NCI-H345 treated with DMSO at 0.1 percent for 48 hours (cell line): ENCODE data around the gene ACTG1.

ENCODE experiments used
- DNase-seq: peaks from one replicate; lab custom pipeline; 2025; ENCODE audit not compliant: unreplicated experiment; lab: John Stamatoyannopoulos, UW

The ACTG1 gene

DNA sequence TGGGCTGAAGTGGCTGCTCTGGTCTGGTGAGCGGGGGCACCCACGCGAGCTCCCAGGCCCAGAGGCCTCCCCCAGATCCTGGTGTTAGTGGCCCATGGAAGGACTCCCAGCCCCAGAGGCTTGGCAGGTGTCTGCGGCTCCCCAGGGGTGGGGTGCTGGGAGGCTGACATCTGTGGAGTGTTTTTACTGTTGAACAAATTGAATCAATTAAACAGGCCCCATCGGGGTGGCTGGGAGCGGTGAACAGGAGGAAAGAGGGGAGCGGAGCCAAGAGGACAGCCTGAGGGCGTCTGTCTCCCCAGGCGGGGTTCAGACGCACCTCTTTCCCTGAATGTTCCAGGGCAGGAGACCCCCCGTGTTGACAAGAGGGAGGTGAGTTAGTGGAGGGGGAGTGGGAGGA is 29.9 kb downstream of the ACTG1 start:
- no peak for DNase-seq

DNA sequence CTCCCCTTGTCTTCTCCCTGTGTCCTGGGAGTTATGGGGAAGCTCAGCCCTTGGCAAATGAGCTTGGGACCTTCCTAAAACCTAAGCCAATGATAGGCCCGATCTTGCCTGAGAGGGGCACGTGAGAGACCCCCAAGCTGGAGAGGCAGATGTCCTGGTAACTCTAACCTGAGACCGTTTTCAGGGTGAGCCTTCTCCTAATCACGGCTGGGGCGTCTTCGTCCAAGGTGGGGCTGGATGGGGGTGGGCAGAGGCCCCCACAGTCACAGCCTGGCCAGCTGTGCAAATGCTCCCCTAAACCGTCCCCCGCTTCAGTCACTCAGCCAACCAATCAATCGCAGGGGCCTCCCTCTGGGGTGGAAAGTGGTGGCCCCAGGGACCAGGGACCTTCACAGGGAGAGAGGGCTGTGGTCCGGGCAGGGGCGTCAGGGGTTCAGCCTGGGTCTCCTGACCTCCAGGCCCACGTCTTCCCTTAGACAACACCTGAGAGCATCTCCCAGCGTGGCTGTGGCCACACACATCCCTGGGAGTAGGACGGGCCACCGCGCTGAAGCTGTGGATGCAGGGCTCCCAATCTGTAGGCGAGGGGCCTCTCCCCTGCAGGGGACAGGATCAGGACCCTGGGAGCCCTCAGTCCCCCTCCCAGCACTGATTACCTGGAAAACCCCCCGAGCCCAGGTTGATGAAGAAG is 30.6 kb downstream of the ACTG1 start:
- no peak for DNase-seq

DNA sequence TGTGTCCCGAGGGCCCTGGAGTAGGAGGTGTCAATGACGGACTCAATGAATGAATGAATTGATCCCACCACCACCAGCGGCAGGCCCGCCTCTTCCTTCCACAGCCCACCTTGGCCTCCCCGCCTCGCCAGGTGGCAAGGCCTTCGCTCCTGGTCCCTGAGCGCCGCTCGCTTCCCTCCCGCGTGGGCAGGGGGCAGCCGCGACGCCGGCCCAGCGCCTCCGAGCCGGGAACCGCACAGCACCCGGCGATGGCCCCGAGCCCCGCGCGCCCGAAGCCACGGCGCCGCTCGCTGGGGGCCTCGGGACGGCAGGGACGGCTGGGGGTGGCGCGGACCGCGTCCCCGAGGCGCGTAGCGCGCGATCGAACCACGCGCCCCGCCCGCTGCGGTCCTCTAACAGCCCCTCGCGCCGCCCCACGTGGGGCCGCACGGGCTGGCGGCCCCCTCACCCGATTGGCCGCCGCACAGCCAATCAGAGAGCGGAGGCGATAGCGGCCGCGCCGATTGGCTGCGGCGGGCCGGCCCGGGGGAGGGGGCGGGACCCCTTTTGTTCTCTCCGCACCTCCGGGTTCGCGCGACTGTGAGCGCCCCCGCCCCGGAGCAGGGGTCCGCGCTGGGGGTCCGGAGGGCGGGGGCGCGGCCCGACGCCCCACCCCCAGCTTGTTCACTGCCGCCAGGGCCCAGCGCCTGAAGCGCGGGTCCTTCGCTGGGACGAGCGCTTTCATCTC is 31.4 kb downstream of the ACTG1 start:
- DNase-seq = peak; percentile 76

DNA sequence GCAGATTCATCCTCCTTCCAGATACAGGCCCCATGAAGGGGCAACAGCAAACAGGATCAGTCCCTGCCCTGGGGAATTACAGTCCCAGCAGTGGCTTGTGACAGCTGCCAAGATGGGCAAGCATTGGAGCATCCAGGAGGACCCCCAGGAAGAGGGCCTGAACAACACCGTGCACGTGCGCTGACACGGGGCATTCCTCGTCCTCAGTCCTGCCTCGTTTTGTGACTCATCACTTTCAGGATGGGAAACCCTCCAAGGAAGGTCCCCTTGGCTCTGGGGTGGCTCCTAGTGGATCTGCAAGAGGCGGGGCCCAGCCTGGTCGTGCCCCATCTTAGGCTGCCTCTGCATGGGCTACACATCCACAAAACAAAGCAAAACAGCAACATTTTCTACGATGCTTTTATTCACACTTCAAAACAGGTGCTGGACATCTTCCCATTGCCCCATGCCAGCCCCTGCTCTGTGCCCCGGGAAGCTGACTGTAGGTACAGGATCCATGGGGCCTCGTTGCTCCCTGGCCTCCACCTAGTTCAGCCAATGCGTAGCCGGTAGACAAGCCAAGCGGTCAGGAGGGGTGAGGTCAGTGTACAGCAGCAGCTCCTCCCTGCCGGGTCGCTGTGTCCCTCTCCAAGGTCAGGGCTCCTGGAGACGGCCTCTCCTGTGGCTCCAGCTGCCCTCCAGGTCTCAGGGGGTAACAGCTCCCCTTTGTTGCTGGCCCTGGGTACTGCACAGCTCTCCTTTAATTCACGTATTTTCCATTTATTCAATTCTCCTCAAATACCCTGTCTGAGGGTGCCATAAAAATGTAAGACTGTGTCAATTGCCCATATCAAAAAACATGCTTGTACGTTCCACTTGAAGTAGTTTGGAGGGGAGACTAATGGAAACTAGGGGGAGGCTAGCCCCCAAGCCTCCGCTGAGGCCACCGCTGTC is 32.2 kb downstream of the ACTG1 start:
- no peak for DNase-seq

DNA sequence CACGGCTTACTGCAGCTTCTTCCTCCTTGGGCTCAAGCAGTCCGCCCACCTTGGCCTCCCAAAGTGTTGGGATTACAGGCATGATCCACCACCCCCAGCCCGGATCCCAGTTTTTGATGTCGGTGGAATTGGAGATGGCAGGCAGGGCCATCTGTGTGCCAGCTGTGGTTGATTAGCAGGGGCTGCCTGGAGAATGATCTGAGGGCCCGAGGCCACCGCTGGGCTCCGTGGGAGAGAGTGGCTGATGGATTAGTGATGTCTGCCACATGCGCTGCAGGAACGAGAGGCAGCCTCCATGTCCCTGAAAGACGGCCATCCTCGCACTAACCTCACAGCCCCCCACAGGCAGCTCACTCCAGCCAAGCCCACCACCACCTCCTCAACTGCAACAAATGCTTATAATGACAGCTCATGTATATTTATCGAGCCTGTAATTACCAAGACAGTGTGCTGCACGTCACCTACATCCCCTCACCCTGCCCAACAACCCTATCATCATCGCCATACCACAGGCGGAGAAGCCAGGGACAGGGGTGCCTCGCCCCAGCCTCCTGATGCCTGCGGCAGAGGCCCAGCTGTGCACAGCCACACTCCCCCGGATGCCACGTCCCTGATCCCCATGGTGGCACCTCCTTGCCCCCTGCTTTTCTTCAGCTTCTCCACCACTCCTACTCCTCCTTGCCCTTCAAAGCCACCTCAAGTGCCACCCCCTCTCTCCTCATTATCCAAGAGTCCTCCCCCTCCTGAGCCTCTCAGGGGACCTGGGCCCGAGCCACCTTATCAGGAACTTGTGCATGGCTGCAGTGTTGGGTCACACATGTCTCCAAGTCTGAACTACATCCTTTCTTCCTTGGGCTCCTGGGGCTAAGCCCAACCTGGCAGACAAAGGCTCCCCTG is 33.2 kb downstream of the ACTG1 start:
- DNase-seq = no peak

DNA sequence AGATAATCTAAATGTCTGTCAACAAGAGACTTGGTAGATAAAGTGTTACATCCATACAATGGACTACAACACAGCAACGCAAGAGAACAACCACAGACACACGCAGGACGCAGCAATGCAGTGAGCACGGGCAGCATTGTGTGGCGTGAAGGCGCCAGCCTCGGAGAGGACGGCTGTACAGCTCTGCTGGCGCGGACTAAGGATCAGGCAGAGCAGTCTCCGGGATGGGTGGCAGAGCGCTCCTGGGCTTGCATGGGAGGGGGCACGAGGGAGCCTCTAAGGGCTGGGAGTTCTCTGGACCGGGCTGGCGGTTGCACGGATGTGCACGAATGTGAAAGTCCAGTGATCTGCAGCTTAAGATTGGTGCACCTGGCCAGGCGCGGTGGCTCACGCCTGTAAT is 34.5 kb downstream of the ACTG1 start:
- no peak for DNase-seq

DNA sequence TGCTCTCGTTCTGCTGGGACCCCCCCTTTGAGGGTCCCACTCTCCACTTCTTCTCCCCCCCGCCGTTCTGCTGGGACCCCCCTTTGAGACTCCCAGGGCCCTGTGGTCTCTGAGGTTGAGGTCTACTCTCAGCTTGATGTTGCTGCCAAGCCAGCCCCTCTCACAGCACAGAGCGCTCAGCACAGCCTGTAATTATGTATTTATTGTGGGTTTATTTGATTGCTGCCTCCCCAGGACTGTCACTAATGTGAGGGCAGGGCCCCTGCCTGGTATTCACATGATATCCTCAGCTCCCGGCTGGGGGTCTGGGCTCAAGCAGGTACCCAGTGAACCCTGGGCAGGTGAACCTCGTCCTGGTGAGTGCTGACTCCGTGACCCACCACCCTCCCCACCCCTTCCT is 35.4 kb downstream of the ACTG1 start:
- no peak for DNase-seq

DNA sequence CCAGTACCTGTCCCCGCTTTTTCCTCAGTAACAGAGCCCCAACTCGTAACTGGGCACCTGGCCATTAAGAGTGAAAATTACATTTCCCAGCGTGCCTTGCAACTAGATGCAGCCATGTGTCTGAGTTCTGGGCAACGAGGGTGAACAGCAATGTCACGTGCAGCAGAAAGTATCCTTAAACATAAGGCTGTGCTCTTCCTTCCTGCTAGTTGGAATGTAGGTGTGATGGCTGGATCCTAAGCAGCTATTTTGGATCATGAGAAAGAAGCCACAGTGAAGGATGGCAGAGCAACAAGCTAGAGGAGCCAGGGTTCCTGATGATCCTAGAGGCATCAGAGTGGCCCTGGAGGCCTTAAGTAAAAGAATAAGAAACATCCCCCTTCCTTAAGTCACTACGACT is 36.0 kb downstream of the ACTG1 start:
- no peak for DNase-seq

DNA sequence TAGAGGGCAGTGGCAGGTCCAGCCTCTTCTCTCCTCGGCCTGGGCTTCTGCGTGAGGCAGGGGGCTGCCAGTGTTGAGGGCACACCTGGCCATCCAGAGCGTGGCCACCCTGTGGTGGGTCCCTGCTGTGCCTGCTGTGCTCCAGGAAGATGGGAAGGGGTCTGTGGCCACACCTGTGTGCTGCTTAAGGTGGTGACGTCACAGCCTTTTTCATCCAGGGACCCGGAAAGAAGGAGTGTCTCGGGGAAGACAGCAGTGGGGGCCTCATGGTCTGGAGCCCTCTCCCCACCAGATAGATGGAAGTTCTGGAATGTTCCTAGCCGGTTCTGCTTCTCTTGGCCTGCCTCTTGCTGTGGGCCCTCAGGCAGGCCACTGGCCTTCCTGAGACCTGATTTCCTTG is 36.5 kb downstream of the ACTG1 start:
- DNase-seq = no peak

DNA sequence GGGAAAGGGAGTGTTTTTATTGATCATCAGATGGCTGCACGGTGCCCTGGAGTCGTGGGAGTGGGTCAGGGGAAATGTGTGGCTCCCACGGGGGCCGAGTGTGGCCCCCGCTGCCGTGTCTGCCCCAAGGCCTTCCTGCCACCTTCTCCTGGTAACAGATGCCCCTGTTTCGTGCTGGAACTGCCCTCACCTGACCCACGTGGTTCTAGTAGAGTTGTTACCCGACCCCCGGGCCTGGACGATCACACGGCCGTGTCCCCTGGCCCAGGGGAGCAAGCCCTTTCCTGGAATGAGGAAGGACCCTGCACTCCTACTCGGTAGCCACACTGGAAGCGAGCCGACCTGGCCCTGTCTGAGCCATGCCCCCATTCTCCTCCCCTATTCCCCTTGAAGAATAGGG is 37.6 kb downstream of the ACTG1 start:
- DNase-seq = no peak

DNA sequence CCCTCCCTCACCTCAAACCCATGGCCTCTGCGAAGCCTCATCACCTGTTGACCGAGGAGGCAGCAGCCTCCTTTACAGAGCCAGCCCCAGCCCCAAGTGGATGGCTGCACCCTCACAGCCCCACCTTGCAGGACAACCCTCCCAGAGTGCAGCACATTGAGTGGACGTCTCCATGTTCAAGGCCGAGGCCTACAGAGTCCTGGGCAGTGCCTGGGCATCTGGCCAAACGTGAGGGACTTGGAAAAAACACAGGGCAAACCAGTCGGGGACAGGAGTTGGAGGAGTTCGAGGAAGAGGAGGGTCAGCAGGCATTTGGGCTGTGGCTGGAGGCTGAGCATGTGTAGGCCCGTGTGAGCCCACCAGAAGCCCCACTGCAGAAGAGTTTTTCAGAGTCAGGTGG is 39.6 kb downstream of the ACTG1 start:
- DNase-seq = no peak

DNA sequence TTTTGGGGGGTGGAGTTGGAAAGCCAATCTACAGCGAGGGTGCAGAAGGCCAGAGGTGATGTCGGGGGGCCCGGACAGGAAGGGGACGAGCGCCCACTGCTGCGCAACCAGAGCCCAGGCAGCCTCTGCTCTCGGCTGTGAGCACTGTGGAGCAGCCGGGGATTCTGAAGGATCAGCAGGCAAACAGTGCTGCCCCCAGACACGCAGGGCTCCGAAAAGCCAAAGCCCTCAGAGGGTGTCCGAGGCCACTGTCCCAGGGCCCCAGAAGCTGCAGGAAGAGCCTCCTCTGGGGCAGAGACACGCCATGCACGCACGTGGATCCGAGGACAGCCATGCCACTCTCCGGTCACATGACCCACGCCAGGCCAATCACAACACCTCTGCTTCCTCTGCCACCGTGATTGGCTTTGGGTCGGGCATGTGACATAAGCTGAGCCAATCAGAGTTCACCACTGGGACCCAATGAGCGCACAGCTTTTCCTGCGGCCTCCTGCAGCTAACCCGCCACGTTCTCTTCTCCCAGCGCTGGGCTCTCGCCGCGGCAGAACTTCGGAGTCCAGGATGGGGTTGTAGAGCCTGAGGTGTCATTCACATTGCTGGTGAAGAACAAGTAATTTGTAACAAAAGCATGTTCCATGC is 40.7 kb downstream of the ACTG1 start:
- DNase-seq = peak; percentile 88

DNA sequence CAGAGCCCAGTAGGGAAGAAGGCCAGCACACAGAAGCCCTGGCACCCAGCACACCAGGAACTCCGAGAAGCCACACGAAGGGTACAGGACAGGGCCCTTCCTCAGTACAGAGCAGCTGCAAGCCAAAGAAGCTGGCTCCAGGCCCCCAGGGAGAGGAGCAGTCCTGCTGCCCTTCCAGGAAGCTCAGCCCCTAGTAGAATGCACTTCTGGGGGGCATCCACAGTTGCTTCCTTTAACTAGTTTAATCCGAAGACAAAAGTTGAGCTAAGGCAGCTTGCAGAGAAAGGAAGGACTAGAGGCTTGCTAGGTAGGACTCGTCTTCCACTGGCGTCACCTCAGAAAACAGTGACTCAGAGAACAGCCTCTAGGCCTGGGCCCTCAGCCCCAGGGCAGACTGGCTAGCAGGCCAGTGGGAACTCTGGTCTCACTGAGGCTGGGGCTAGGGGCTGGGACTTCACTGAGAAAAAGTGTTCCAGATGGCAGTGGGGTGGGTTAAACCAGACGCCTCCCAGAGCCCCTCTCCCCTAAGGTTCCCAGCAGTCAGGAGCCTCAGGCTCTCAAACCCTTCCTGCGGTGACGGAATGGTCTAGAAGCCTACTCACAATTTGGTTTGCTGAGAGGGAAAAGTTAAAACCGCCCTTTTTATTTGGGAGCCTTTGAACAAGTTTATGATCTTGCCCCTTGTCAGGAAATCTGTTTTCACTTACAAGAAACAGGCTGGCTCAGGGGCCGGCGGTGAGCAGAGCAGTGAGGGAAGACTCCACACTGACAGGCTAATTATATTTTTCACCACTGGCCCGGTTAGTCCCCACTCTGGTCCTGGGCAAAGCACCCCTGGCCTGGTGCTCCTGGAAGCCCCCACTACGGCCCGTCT is 41.4 kb downstream of the ACTG1 start:
- no peak for DNase-seq

DNA sequence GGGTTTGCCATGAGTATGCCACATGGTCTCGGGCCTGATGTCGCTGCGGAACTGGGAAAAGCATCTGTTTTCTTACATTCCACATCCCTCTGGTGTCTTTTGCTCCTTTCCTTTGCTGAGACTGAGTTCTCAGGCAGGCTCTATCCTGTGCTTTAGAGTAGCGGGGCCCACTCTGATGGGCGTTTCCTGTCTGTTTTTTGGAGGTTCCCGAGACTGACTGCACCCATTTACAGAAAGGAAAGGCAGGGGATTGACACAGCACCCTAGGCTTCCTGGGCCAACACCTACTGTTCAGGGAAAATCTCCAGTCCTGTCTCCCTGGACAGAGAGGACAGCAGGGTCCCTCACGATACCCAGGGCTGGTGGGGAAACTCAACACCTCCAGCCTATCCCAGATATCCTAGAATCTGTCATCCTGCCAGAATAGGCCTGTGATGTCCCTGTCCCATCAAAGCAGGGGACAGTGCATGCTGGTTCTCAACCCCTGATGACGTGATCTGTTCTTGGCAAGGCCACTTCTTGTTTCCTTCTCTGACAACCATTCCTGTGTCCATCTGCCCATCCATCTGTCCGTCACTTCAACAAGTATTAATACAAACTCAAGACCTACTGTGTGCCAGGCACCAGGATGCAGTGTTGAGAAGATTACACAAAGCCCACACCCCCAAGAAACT is 42.2 kb downstream of the ACTG1 start:
- DNase-seq = no peak

DNA sequence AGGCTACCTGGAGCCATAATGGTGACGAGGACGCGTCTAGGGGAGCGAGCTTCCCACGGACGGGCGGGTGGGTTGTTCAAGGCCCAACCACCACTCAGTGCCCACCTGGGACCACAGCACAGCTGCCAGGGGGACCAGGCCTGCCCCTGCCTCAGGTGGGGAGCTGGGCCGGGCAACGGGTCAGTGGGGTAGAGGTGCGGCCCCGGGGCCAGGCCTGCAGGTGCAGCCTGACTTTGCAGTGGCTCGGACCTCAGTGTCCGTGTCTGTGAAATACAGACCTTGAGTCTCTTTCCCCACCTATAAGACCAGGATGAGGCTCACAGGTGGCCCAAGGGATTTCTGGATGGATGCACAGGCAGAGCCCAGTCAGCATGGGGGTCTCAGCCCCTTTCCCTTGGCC is 43.3 kb downstream of the ACTG1 start:
- no peak for DNase-seq

DNA sequence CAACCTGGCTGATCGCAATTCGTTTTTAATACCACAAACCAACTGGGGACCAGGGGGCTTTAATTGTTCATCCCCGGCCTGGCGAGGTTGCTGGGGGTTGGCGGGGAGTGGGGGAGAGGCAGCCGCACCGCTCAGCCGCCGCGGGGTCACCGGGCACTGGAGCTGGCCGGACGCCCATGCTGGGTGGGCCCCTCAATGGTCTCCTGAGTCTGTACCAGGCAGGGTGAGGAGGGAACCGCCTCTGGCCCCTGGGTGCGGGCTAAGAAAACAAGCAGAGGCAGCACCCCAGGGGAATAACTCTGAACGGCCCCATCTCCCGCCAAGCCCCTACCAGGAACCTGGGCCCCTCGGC is 43.9 kb downstream of the ACTG1 start:
- DNase-seq = no peak

DNA sequence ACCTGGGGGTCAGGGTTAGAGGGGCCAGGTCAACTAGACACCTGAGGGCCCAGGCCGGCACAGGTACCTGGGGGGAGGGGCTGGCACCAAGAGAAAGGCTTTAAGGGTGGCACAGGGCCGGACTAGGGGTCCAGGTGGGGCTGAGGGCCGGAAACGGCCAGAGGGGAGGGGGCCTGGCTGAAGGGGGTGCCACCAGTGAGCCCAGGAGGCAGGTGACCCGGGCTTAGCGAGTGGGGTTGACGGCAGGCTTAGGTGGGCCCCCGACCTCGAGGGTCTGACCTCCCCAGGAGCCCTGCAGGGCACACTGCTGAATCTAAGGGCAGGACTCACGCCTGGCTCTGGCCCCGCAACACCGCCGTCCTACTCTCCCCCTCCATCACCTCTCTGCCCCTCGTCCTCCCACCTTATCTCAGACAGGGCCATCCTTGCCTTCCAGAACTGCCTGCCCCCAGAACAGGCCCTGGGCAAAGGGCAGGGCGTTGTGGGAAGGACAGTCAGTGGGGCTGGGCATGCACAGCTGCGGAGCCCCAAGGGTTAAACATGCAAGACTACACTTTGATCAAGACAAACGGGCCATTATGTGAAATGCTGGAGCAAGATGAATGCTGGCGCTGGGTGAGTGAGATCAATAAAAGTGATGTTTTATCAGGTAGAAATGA is 44.4 kb downstream of the ACTG1 start:
- DNase-seq = no peak
